Urinary bladder (tissue), 4 donors: ENCODE measurements around the gene CNTNAP2. TPM values are rescaled to one million over a fixed set of nuclear protein-coding genes. Genes with fewer than 3 reads are reported as not detected.

Experiments used
- DNase-seq: peaks from one replicate; pipeline ENCODE4 v3.0.0-alpha.2; 2015; ENCODE audit errors: extremely low spot score
- H3K27ac ChIP-seq: one replicate; pipeline ENCODE4 v1.5.1; 2013; ENCODE audit warnings: low read depth, mild to moderate bottlenecking, moderate library complexity
- H3K36me3 ChIP-seq: one replicate; pipeline ENCODE4 v1.6.1; 2013; ENCODE audit warnings: mild to moderate bottlenecking, moderate library complexity; ENCODE audit not compliant: insufficient read depth
- H3K4me1 ChIP-seq: one replicate; pipeline ENCODE4 v1.6.1; 2013; ENCODE audit warnings: mild to moderate bottlenecking, moderate library complexity; ENCODE audit not compliant: insufficient read depth
- H3K4me3 ChIP-seq: one replicate; pipeline ENCODE4 v1.5.1; 2013; ENCODE audit warnings: low read depth, low read length
- WGBS: extraction: QIAGEN DNeasy Blood & Tissue Kit; methylation state at CpG from one replicate; pipeline ENCODE4 v1.1.7; 2013; 5-methylcytosine and 5-hydroxymethylcytosine counted together
- polyA plus RNA-seq: library from polyadenylated mRNA; stranded (reverse); fragments of 200-250 nt; gene quantifications from one replicate; pipeline ENCODE4 v1.2.3, GENCODE V29; 2013
- total RNA-seq: library from RNA; depleted of rRNA; stranded (reverse); fragments of >200 nt; gene quantifications from one replicate; pipeline ENCODE4 v1.2.3, GENCODE V29; 2014
- donor health status: healthy with polysubstance abuse.
- donor health status: healthy.

CNTNAP2 gene
- total and polyA plus RNA-seq, 2 donors: 0.28 to 23.3 TPM

DNA sequence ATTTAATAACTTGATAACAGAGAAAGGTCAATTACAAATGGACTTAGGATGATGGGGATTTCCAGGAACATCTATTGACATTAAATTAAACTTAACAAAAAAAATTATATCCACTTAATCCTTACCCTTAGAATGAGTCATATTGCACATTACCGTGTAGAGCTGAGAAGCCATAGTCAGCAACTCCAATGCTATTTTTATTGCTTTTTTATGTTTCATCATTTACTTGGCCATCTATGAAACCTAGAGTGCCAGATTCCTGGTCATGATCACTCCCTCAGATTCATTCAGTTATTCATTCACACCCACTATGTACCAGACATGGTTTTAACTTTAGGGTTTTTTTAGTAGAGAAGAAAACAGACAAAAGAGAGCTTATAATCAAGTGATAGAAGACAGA lies 1180.4 kb downstream of the CNTNAP2 start:
- no peak overlapping the region for H3K27ac ChIP-seq
- no peaks in the 10 kb centered on the region for H3K36me3 ChIP-seq
- WGBS: 47% methylated on average over 1 of the region's 1 CpG
- DNase-seq: no peak
- no peaks in the 10 kb centered on the region for H3K4me1 ChIP-seq
- no peak overlapping the region for H3K4me3 ChIP-seq

DNA sequence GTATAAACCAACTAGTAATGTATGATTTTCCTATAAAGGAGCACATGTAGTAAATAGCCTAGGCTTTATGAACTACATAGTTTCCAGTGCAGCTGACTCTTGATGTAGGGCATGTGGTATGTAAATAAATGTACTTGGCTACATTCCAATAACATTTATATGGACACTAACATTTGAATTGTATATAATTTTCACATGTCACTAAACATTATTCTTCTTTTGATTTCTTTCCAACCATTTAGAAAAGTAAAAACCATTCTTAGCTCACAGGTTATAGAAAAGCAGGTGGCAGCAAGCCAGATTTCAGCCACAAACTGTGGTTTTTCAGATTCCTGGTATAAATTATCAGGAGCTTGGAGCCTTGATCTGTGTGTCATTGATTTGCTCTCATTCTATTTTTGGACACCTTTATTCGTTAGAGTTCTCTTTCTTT lies 1182.0 kb downstream of the CNTNAP2 start:
- 6% methylated on average over 1 of the region's 1 CpG for WGBS
- Histone ChIP-seq H3K27ac (no peak overlapping the region), H3K4me3 (no peak overlapping the region), H3K36me3 (no peaks in the 10 kb centered on the region), H3K4me1 (no peaks in the 10 kb centered on the region)
- DNase-seq: no peak

DNA sequence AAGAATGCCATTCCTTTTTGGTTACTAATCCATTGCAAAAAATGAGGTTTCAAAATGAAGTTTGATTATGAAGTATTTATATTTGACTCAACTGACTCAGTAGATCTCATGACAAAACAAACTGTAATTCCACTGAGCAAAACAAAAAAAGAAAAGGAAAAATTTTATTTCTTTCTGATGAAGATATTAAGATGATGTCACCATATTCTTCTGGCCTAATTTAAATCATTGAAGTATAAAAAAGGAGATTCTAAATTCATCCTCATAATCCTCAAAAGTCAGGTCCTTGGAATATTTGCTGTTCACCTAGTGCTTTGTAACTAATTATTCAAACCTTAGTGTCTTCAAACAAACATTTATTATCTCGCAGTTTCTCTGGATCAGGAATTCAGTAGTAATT lies 1183.7 kb downstream of the CNTNAP2 start:
- DNase-seq: no peak
- Histone ChIP-seq H3K4me3 (no peak overlapping the region), H3K36me3 (no peaks in the 10 kb centered on the region), H3K27ac (no peak overlapping the region), H3K4me1 (no peaks in the 10 kb centered on the region)
- 91% methylated on average over 1 of the region's 1 CpG for WGBS

GRCh38 chr7:147304376-147304775 lies 1187.8 kb downstream of the CNTNAP2 start:
- no peaks in the 10 kb centered on the region for H3K36me3 ChIP-seq
- H3K27ac ChIP-seq: no peak overlapping the region
- no peak for DNase-seq
- no peak overlapping the region for H3K4me3 ChIP-seq
- 77% methylated on average over 2 of the region's 2 CpGs for WGBS
- no peaks in the 10 kb centered on the region for H3K4me1 ChIP-seq

- H3K4me3 ChIP-seq: no peak overlapping the region
- H3K36me3 ChIP-seq: no peaks in the 10 kb centered on the region
- no peaks in the 10 kb centered on the region for H3K4me1 ChIP-seq
- H3K27ac ChIP-seq: no peak overlapping the region
- 87% methylated on average over 2 of the region's 2 CpGs for WGBS
- no peak for DNase-seq
Observed at GRCh38 chr7:147305827-147306226, 1189.2 kb downstream of the CNTNAP2 start.

GRCh38 chr7:147308539-147308938 lies 1191.9 kb downstream of the CNTNAP2 start:
- DNase-seq: no peak
- Histone ChIP-seq H3K4me3 (no peak overlapping the region), H3K27ac (no peak overlapping the region), H3K36me3 (no peaks in the 10 kb centered on the region), H3K4me1 (no peaks in the 10 kb centered on the region)
- WGBS: 59% methylated on average over 5 of the region's 5 CpGs

DNA sequence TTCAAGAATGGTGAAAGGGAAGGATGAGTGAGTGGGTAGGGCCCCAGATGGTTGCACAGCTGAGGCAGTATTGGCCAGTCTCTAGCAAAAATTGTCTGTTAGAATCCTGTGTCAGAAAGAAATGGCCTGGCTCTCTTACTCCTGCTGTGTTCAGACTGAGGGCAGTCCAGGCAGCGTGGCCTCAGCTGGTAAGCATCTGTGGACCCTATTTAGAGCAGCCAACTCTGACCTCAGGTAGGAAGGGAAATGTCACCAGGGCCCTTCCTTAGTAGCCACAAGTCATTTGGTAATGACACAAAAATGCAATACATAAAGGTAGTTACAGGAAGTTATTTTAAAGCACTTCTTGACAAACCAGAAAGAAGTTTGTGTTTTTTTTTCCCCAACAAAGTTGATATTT lies 1194.7 kb downstream of the CNTNAP2 start:
- 79% methylated on average over 1 of the region's 1 CpG for WGBS
- H3K4me1 ChIP-seq: no peaks in the 10 kb centered on the region
- no peak for DNase-seq
- no peaks in the 10 kb centered on the region for H3K36me3 ChIP-seq
- H3K4me3 ChIP-seq: no peak overlapping the region
- no peak overlapping the region for H3K27ac ChIP-seq

DNA sequence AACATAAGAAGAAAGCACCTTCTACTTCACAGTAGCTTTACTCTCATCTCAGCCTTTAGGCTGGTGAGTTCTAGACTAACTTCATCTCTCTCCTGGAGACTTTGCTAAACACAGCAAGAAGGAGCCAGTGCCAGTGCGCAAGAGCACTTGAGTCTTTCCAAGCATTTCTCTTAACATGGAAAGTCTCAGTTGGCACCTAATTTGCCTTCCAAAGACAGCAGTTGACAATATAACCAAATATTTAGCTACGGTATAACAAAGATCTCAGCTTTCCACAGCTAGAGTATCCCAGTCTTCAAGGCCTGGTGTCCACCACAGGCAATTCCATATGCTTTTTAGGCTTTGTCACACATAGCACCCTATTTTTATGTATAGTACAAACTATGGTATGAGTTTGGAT lies 1204.9 kb downstream of the CNTNAP2 start:
- H3K36me3 ChIP-seq: no peaks in the 10 kb centered on the region
- no peak overlapping the region for H3K27ac ChIP-seq
- 93% methylated on average over 2 of the region's 2 CpGs for WGBS
- no peaks in the 10 kb centered on the region for H3K4me1 ChIP-seq
- no peak overlapping the region for H3K4me3 ChIP-seq
- no peak for DNase-seq

DNA sequence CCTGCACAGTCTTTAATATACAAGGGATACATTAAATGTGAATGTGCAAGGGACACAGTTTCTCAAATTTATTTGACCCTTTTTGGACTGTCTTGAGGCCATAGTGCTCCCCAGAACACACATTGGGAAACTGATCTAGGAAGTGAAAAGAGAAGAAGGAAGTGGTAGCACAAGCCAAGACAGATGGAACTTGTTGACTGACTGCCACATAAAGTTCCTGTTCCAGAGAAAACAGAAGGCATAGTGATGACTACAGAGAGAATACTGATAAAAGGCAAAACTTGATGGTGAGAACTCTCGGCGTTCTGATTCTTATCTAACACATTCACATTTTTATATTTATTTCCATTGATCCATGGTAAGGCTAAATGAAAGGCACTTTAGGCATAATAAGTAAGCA lies 1216.4 kb downstream of the CNTNAP2 start:
- H3K4me3 ChIP-seq: no peak overlapping the region
- H3K4me1 ChIP-seq: no peaks in the 10 kb centered on the region
- H3K27ac ChIP-seq: no peak overlapping the region
- H3K36me3 ChIP-seq: no peaks in the 10 kb centered on the region
- no peak for DNase-seq
- 28% methylated on average over 2 of the region's 2 CpGs for WGBS

- Histone ChIP-seq H3K4me3 (no peak overlapping the region), H3K36me3 (no peaks in the 10 kb centered on the region), H3K27ac (no peak overlapping the region), H3K4me1 (no peaks in the 10 kb centered on the region)
- 80% methylated on average over 4 of the region's 4 CpGs for WGBS
- no peak for DNase-seq
Observed at GRCh38 chr7:147363101-147363500, 1246.5 kb downstream of the CNTNAP2 start.

DNA sequence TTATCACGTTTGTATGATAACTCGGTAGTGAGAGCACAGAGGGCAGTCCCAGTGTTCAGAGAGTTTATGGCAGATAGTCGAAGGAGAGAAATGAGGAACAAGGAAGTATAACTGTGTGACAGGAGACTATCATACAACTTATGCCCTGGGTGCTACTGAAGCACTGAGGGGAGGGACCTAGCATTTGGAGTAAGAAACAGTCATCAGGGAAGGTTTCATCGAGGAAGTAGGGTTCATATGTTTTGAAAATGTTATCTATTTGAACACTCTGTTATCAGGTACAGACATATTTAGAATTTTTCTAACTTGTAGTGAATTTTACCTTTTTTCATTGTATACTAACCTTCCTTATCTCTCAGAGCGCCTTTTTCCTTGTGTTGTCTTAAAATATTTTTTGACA lies 1259.6 kb downstream of the CNTNAP2 start:
- Histone ChIP-seq H3K4me1 (no peaks in the 10 kb centered on the region), H3K27ac (no peak overlapping the region), H3K36me3 (no peaks in the 10 kb centered on the region), H3K4me3 (no peak overlapping the region)
- no peak for DNase-seq
- WGBS: 71% methylated on average over 5 of the region's 5 CpGs

DNA sequence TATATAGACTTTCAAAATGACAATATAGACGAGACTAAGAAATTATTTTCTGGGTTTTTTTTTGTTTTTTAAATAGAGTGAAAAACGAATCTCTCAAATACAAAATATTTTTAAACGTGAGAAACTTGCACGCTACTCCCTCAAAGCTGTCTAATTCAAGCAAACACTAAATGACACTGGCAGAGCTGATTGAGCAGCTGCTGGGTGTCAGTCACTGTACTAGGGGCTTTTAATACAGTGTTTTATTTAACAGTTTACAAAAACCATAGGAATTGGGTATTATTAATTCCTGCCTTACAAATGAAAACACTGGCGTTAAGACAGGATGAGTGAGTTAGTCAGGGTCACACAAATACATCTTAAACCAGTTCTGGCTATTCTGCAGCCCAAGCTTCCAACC lies 1264.3 kb downstream of the CNTNAP2 start:
- no peak overlapping the region for H3K4me3 ChIP-seq
- DNase-seq: no peak
- no peaks in the 10 kb centered on the region for H3K4me1 ChIP-seq
- WGBS: 79% methylated on average over 5 of the region's 5 CpGs
- H3K36me3 ChIP-seq: no peaks in the 10 kb centered on the region
- H3K27ac ChIP-seq: no peak overlapping the region

DNA sequence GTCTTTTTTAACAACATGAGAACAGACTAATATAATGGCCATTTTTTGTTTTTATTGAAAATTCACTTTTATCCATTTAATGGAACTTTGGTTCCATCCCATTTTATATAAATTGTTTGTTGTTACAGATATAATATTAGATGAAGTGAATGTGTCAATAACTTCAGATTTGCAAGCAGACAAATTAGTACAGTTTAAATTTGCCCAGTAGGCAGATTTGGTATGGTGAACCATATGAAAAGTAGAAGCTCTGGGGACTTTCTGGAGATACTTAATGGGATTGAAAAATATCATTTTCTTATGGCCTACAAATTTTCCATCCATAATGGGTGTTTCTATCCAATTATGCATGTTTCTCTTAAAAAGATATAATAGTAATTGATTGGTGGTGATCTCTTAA lies 1277.7 kb downstream of the CNTNAP2 start:
- Histone ChIP-seq H3K36me3 (no peaks in the 10 kb centered on the region), H3K27ac (no peak overlapping the region), H3K4me3 (no peak overlapping the region), H3K4me1 (no peaks in the 10 kb centered on the region)
- no peak for DNase-seq

GRCh38 chr7:147400221-147400689 lies 1283.7 kb downstream of the CNTNAP2 start:
- no peak overlapping the region for H3K27ac ChIP-seq
- no peaks in the 10 kb centered on the region for H3K4me1 ChIP-seq
- 61% methylated on average over 3 of the region's 3 CpGs for WGBS
- H3K4me3 ChIP-seq: no peak overlapping the region
- H3K36me3 ChIP-seq: no peaks in the 10 kb centered on the region
- no peak for DNase-seq

DNA sequence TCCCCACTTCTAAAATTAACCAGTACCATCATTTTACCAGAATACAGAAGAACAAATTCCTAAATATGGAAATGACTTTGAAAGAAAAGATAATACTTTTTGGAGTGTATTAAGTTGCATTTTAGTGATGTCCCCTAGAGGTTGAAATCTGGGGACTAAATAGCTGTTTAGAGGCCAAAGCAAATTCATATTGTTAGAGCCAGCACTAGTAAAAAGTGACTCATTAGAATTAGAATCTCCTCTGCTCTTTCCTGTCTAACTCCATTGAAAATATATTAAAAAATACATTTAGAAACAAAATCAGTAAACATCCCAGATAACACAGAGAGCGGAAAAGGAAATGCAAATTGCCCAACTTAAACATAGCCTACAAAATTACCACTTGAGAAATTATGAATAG lies 1284.3 kb downstream of the CNTNAP2 start:
- Histone ChIP-seq H3K27ac (no peak overlapping the region), H3K4me3 (no peak overlapping the region), H3K36me3 (no peaks in the 10 kb centered on the region), H3K4me1 (no peaks in the 10 kb centered on the region)
- DNase-seq: no peak
- 93% methylated on average over 1 of the region's 1 CpG for WGBS
